RWPE1 (cell line): ENCODE results near the gene C17orf58.

Experiments
- CTCF ChIA-PET: fragments of 350-600 bp; sonication (Branson Sonifier 250); formaldehyde crosslinking; extraction: SDS; loops from one replicate; lab custom pipeline; 2021; lab: Yijun Ruan, JAX
- POLR2A ChIA-PET: fragments of 400-600 bp; formaldehyde crosslinking; extraction: SDS; loops from one replicate; lab custom pipeline; 2020; ENCODE audit warnings: antibody characterized with exemption; ENCODE audit not compliant: low non-redundant PET; lab: Yijun Ruan, JAX
- DNase-seq: peaks from one replicate; pipeline ENCODE4 v3.0.0; 2012; ENCODE audit warnings: low spot score
- H3K27ac ChIP-seq: fragments of 450-650 bp; 2 replicates; pipeline ENCODE4 v1.5.1; 2017
- TF ChIP-seq, protein P1 (sequence below): fragments of 450-650 bp; conservative IDR thresholded peaks from 2 replicates; pipeline ENCODE4 v1.5.1; 2017; ENCODE audit warnings: low read depth, mild to moderate bottlenecking

C17orf58 gene

DNA sequence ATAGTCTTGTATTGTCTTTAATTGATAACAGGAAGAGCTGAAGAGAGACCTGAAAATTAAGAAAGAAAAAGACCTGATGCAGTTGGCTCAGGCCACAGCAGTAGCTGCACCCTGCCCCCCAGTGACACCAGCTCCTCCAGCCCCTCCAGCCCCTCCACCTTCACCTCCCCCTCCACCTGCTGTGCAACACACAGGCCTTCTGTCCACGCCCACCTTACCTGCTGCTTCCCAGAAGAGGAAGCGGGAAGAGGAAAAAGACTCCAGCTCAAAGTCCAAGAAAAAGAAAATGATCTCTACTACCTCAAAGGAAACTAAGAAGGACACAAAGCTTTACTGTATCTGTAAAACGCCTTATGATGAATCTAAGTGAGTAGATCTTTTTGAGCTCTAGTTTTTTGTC lies 36.8 kb downstream of the C17orf58 start:
- POLR2A ChIA-PET = no interaction called here

DNA sequence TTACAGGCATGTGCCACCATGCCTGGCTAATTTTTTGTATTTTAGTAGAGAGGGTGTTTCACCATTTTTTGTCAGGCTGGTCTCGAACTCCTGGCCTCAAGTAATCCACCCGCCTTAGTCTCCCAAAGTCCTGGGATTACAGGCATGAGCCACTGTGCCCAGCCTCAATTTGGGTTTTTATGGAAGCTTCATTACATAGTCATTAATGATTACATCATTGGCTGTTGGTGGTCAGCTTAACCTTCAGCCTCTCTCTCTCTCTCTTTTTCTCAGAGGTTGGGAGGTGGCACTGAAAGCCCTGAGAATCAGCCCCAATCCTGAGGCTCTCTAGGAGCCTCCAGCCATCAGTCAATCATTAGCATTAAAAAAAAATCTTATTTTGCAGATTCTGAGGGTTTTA lies 45.3 kb downstream of the C17orf58 start:
- no peak for DNase-seq
- ChIA-PET CTCF (no interaction called here), POLR2A (no interaction called here)
- TF ChIP-seq, protein P1, sequence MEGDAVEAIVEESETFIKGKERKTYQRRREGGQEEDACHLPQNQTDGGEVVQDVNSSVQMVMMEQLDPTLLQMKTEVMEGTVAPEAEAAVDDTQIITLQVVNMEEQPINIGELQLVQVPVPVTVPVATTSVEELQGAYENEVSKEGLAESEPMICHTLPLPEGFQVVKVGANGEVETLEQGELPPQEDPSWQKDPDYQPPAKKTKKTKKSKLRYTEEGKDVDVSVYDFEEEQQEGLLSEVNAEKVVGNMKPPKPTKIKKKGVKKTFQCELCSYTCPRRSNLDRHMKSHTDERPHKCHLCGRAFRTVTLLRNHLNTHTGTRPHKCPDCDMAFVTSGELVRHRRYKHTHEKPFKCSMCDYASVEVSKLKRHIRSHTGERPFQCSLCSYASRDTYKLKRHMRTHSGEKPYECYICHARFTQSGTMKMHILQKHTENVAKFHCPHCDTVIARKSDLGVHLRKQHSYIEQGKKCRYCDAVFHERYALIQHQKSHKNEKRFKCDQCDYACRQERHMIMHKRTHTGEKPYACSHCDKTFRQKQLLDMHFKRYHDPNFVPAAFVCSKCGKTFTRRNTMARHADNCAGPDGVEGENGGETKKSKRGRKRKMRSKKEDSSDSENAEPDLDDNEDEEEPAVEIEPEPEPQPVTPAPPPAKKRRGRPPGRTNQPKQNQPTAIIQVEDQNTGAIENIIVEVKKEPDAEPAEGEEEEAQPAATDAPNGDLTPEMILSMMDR = no peak
- no peak overlapping the region for H3K27ac ChIP-seq

More for the DNA sequence above, 36.8 kb downstream of the C17orf58 start:
- CTCF ChIA-PET = interaction anchor here (0.6 kb wide), 2 partner anchors 42 to 57 kb away, joined by 4 read pairs; no protein-coding TSS in a partner anchor
- H3K27ac ChIP-seq = no peak overlapping the region
- TF ChIP-seq, protein P1 = no peak
- no peak for DNase-seq

DNA sequence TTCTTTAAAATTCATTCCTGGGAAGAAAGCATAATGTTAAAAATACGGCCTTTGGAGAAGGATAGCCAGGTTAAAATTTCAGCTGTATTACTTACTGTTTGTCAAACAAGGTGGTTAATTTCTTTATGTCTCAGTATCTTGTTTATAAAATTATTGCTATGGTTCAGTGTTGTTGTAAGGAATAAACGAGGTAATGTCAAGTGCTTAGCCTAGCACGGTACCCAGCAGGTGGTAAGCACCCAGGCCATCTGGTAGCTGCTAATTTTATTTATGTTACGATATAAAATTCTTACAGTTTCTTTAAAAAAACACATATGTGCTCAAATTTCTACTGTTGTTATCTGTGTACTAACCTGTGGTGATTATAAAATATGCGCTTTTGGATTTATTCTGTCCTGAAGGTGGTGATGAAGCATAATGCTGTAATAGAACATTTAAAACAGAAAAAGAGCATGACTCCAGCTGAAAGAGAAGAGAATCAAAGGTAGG lies 48.9 kb downstream of the C17orf58 start:
- no peak for DNase-seq
- ChIA-PET CTCF (no interaction called here), POLR2A (no interaction called here)
- TF ChIP-seq, protein P1 = no peak
- H3K27ac ChIP-seq = no peak overlapping the region

DNA sequence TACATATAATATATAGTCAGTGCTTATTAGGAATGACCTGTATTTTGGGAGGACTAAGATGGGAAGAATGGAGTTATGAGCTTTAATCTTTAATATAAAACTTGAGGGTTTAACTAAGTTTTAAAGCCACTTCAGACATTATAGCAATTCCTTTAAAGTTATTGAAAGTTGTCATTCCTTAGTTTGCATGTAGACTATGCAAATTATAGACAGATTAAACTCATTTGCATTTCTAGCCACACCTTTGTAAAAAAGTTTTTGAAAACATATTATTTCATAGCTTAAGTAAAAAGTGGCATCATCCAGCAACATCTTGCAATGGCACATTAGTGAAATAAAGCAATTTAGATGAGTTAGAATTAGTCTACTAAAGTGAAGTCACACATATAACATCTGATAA lies 49.8 kb downstream of the C17orf58 start:
- no peak for DNase-seq
- POLR2A ChIA-PET = no interaction called here

DNA sequence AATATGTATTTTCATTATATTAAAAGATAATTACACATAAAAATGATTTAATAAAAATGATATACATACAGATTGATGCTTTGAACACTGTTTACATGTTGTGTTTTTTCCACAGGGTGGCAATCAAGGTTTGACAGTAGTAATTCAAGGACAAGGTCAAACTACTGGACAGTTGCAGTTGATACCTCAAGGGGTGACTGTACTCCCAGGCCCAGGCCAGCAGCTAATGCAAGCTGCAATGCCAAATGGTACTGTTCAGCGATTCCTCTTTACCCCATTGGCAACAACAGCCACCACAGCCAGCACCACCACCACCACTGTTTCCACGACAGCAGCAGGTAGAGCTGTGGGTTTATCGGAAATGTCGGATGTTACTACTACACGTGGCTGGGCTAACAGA lies 52.2 kb downstream of the C17orf58 start:
- H3K27ac ChIP-seq = no peak overlapping the region
- no peak for DNase-seq
- CTCF ChIA-PET = interaction anchor here (0.9 kb wide), 1 partner anchor 13 kb away, joined by 4 read pairs; no protein-coding TSS in a partner anchor
- TF ChIP-seq, protein P1 = no peak
- POLR2A ChIA-PET = no interaction called here

More for the DNA sequence above, 49.8 kb downstream of the C17orf58 start:
- H3K27ac ChIP-seq = no peak overlapping the region
- CTCF ChIA-PET = no interaction called here
- TF ChIP-seq, protein P1 = no peak

DNA sequence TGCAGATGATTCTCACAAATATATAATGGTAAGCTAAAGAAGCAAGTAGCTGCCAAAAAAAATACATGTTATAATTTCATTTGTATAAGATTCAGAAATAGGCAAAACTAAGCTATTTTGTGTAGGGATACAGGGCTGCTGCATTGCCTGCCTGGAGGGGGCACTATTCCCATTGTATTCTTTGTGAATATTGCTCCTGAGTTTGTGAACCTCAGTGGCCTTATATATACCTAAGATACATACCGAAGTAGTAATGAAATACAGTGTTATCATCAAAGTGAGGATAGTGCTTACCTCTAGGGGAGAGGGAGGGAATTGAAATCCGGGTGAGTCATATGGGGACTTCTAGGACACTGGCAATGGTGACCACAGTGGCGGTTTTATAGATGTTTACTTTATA lies 53.5 kb downstream of the C17orf58 start:
- ChIA-PET CTCF (interaction anchor here (0.6 to 1.0 kb wide), 2 partner anchors 16 to 77 kb away, joined by 3 read pairs; no protein-coding TSS in a partner anchor), POLR2A (no interaction called here)
- TF ChIP-seq, protein P1 = peak; percentile 26; the same call in 1 of the 2 replicates
- H3K27ac ChIP-seq = no peak overlapping the region
- no peak for DNase-seq
